Measurements from ENCODE around the gene TRAPPC10.

The TRAPPC10 gene

DNA sequence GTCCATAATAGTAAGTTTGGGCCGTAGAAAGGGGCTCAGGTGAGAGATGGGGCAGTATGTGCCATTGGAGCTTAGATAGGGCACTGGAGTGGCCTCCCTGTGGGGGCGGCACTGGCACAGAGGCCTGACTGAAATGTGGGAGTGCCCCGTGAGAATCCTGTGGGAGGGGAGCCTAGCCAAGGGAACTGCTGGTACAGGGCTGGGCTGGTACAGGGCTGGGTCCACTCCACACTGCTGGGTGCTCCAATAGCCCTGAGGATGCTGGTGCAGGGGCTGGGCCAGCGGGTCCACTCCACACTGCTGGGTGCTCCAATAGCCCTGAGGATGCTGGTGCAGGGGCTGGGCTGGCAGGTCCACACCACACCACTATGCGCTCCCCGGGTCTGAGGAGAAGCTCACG lies 50.3 kb downstream of the TRAPPC10 start:
- no peaks in the 10 kb centered on the region for H3K27me3 ChIP-seq (replicated peaks; ENCODE audit: control insufficient read depth, insufficient read depth, low read length)
- H3K4me3 ChIP-seq (replicated peaks; ENCODE audit: low read depth, low read length) = no peak overlapping the region
- TF ChIP-seq, protein P1, sequence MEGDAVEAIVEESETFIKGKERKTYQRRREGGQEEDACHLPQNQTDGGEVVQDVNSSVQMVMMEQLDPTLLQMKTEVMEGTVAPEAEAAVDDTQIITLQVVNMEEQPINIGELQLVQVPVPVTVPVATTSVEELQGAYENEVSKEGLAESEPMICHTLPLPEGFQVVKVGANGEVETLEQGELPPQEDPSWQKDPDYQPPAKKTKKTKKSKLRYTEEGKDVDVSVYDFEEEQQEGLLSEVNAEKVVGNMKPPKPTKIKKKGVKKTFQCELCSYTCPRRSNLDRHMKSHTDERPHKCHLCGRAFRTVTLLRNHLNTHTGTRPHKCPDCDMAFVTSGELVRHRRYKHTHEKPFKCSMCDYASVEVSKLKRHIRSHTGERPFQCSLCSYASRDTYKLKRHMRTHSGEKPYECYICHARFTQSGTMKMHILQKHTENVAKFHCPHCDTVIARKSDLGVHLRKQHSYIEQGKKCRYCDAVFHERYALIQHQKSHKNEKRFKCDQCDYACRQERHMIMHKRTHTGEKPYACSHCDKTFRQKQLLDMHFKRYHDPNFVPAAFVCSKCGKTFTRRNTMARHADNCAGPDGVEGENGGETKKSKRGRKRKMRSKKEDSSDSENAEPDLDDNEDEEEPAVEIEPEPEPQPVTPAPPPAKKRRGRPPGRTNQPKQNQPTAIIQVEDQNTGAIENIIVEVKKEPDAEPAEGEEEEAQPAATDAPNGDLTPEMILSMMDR (IDR thresholded peaks at IDR 0.05; ENCODE audit: insufficient read depth, low read length, poor library complexity, severe bottlenecking) = no peak
- H3K36me3 ChIP-seq (ENCODE audit: control insufficient read depth, insufficient read depth, low read length) = peaks cover 27% of the 10 kb centered on the region
- no peak for DNase-seq (ENCODE audit: extremely low read depth, insufficient read length)

DNA sequence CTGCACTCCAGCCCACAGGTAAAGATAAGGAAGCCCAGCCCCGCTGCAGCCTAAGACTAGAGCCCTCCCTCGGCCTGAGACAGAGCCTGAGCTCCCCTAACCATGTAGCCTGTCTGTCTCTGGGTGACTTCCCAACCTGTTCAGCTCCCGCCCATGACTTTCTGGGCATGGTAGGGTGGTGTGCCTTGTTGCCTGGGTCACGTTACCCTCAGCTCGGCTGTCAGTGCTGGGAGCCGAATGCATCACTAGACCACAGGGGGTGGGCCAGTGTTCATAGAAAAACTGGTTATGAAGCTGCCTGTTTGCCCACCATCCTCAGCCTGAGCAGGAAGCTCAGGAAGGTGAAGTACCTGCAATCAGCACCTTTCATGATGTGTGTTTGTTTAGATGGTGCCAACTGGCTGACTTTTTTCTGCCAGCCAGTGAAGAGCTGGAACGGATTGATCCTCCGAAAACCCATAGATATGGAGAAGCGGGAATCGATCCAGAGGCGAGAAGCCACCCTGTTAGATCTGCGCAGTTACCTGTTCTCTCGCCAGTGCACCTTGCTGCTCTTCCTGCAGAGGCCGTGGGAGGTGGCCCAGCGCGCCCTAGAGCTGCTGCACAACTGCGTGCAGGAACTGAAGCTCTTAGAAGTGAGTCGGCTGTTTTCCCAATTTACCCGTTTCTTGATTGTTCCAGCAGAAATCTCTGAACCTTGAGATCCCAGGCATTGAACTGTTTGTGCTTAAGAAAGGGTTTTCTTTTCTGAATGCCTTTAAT lies 51.2 kb downstream of the TRAPPC10 start:
- Histone ChIP-seq H3K36me3 (ENCODE audit: control insufficient read depth, insufficient read depth, low read length) (peaks cover 29% of the 10 kb centered on the region), H3K4me3 (replicated peaks; ENCODE audit: low read depth, low read length) (no peak overlapping the region), H3K27me3 (replicated peaks; ENCODE audit: control insufficient read depth, insufficient read depth, low read length) (no peaks in the 10 kb centered on the region)
- no peak for DNase-seq (ENCODE audit: extremely low read depth, insufficient read length)
- TF ChIP-seq, protein P1 (IDR thresholded peaks at IDR 0.05; ENCODE audit: insufficient read depth, low read length, poor library complexity, severe bottlenecking) = no peak

DNA sequence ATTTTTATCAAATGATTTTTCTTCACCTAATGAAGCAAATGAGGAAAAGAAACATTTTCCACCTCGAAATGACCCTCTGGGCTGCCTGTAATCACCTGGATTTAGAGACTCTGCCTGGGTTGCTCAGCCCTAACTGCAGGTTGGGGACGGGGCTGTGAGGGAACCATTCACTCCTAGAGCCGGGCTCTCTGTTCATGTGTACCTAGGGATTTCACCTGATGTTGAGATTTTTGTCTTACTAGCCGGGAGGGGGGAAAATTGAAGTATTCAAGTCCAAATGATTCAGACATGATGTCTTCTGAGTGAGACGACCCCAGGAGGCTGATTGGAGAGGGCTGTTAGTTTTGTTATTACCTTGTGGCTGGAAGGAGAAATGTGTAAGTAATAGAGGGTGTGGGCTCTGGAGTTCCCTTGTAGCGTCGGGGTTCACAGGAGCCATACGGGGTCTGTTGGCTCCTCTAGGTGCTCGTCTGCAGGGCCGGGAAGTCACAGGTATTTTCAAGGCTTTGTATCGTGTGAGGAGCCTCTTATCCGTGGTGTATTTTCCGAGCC lies 52.8 kb downstream of the TRAPPC10 start:
- Histone ChIP-seq H3K27me3 (replicated peaks; ENCODE audit: control insufficient read depth, insufficient read depth, low read length) (no peaks in the 10 kb centered on the region), H3K36me3 (ENCODE audit: control insufficient read depth, insufficient read depth, low read length) (peaks cover 30% of the 10 kb centered on the region), H3K4me3 (replicated peaks; ENCODE audit: low read depth, low read length) (no peak overlapping the region)
- TF ChIP-seq, protein P1 (IDR thresholded peaks at IDR 0.05; ENCODE audit: insufficient read depth, low read length, poor library complexity, severe bottlenecking) = no peak
- DNase-seq (ENCODE audit: extremely low read depth, insufficient read length) = no peak

DNA sequence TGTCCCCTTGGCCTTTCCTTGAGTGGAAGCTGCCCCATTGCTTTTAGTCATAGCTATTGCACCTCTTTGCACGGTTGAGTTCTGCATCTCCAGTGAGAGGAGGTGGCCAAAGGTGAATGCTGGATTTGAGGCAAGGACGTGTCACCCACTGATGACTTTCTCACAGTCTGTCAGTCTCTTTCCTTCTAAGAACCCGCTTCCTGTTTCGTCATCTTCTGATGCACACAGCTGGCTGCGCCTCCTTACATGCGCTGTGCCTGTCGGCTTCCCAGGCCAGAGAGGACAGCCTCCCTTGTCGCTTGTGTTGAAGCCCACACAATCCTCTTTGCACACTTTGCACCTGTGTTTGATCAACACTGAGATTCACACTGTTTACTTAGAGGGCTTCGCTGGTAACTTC lies 53.3 kb downstream of the TRAPPC10 start:
- DNase-seq (ENCODE audit: extremely low read depth, insufficient read length) = no peak
- TF ChIP-seq, protein P1 (IDR thresholded peaks at IDR 0.05; ENCODE audit: insufficient read depth, low read length, poor library complexity, severe bottlenecking) = no peak
- H3K36me3 ChIP-seq (ENCODE audit: control insufficient read depth, insufficient read depth, low read length) = peaks cover 32% of the 10 kb centered on the region
- H3K27me3 ChIP-seq (replicated peaks; ENCODE audit: control insufficient read depth, insufficient read depth, low read length) = no peaks in the 10 kb centered on the region
- H3K4me3 ChIP-seq (replicated peaks; ENCODE audit: low read depth, low read length) = no peak overlapping the region

DNA sequence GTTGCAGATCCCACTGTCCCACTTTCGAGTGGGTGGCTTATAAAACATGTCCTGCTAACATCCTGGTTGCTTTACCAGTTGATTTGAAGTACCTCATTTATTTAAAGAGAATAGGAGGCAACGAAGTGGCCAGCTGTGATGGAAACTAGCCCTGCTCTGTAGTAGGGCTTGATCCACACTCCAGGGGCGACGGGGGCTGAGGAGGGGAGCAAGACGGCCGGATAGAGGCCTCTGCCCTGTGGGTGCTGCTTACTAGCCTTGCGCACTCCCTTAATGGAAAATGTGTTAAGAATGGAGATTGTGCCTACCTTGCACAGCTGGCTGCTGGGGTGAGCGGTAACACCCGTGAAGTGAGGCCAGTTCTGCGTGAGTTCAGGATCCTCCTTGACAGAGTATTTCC lies 54.0 kb downstream of the TRAPPC10 start:
- H3K27me3 ChIP-seq (replicated peaks; ENCODE audit: control insufficient read depth, insufficient read depth, low read length) = no peaks in the 10 kb centered on the region
- TF ChIP-seq, protein P1 (IDR thresholded peaks at IDR 0.05; ENCODE audit: insufficient read depth, low read length, poor library complexity, severe bottlenecking) = no peak
- H3K4me3 ChIP-seq (replicated peaks; ENCODE audit: low read depth, low read length) = no peak overlapping the region
- H3K36me3 ChIP-seq (ENCODE audit: control insufficient read depth, insufficient read depth, low read length) = peaks cover 32% of the 10 kb centered on the region
- DNase-seq (ENCODE audit: extremely low read depth, insufficient read length) = no peak
